Hepatocyte (in vitro differentiated cells): ENCODE data around the gene CD81. TPM values are rescaled to one million over a fixed set of nuclear protein-coding genes. Genes with fewer than 3 reads are reported as not detected.
"Not testable (repeated sequence)": the region's sequence is repeated elsewhere in the genome, so short reads cannot be mapped to it uniquely, and the experiment has no call there.

Experiments
- DNase-seq: peaks from one replicate; pipeline ENCODE4 v3.0.0-alpha.2; 2016; ENCODE audit warnings: low spot score
- H2AFZ ChIP-seq: fragments of 200-600 bp; sonication (generic); 2 replicates; pipeline ENCODE4 v1.6.0; 2016; ENCODE audit warnings: antibody characterized with exemption, mild to moderate bottlenecking
- H3K27ac ChIP-seq: fragments of 200-600 bp; sonication (generic); 2 replicates; pipeline ENCODE4 v1.5.1; 2016; ENCODE audit warnings: mild to moderate bottlenecking
- H3K27me3 ChIP-seq: fragments of 200-600 bp; sonication (generic); 2 replicates; pipeline ENCODE4 v1.6.1; 2016
- H3K36me3 ChIP-seq: fragments of 200-600 bp; sonication (generic); replicated peaks from 2 replicates; pipeline ENCODE4 v1.5.1; 2016; ENCODE audit warnings: low read depth; ENCODE audit not compliant: insufficient read depth
- H3K4me1 ChIP-seq: fragments of 200-600 bp; sonication (generic); 2 replicates; pipeline ENCODE4 v1.5.1; 2016; ENCODE audit warnings: mild to moderate bottlenecking, moderate library complexity; ENCODE audit not compliant: insufficient read depth
- H3K4me2 ChIP-seq: fragments of 200-600 bp; sonication (generic); 2 replicates; pipeline ENCODE4 v1.6.0; 2016
- H3K4me3 ChIP-seq: fragments of 200-600 bp; sonication (generic); 2 replicates; pipeline ENCODE4 v1.5.1; 2016; ENCODE audit warnings: mild to moderate bottlenecking
- H3K79me2 ChIP-seq: fragments of 200-600 bp; sonication (generic); 2 replicates; pipeline ENCODE4 v1.6.0; 2017; ENCODE audit warnings: mild to moderate bottlenecking
- H3K9me2 ChIP-seq: fragments of 200-600 bp; sonication (generic); replicated peaks from 2 replicates; pipeline ENCODE4 v1.6.0; 2017; ENCODE audit warnings: mild to moderate bottlenecking; ENCODE audit not compliant: insufficient read depth
- H3K9me3 ChIP-seq: fragments of 200-600 bp; sonication (generic); 2 replicates; pipeline ENCODE4 v1.5.1; 2016; ENCODE audit warnings: low read depth, mild to moderate bottlenecking
- H4K20me1 ChIP-seq: fragments of 200-600 bp; sonication (generic); 2 replicates; pipeline ENCODE4 v1.6.0; 2016; ENCODE audit warnings: mild to moderate bottlenecking; ENCODE audit not compliant: insufficient read depth, poor library complexity, severe bottlenecking
- EZH2 ChIP-seq: fragments of 200-600 bp; sonication (generic); IDR thresholded peaks from 2 replicates; pipeline ENCODE4 v1.6.1; 2016; ENCODE audit warnings: antibody characterized with exemption, mild to moderate bottlenecking, borderline replicate concordance
- EZH2phosphoT487 ChIP-seq: fragments of 200-600 bp; sonication (generic); IDR thresholded peaks from one replicate; pipeline ENCODE4 v1.6.1; 2018; ENCODE audit warnings: antibody characterized with exemption, mild to moderate bottlenecking, low read depth, moderate library complexity; ENCODE audit not compliant: unreplicated experiment, severe bottlenecking
- WGBS: methylation state at CpG from one replicate; pipeline ENCODE4 v1.1.6; 2016; ENCODE audit warnings: low lambda C conversion rate; ENCODE audit errors: missing lambda C conversion rate; 5-methylcytosine and 5-hydroxymethylcytosine counted together
- polyA plus RNA-seq: library from polyadenylated mRNA; unstranded; fragments of >200 nt; fragmentation: Nextera tagmentation; extraction: Ambion mirVana; gene quantifications from 2 replicates; pipeline ENCODE4 v1.2.1, GENCODE V29; 2016
- total RNA-seq: library from RNA; depleted of rRNA; stranded (reverse); fragments of >200 nt; gene quantifications from 2 replicates; pipeline ENCODE4 v1.2.3, GENCODE V29; 2014
- TF ChIP-seq, protein P1 (sequence below): fragments of 200-600 bp; sonication (generic); IDR thresholded peaks from 2 replicates; pipeline ENCODE4 v1.5.1; 2016; ENCODE audit warnings: antibody characterized with exemption, mild to moderate bottlenecking; ENCODE audit not compliant: poor library complexity

CD81 gene
- total and polyA plus RNA-seq, 2 experiments from 2014 or later, result 233 to 472 TPM

DNA sequence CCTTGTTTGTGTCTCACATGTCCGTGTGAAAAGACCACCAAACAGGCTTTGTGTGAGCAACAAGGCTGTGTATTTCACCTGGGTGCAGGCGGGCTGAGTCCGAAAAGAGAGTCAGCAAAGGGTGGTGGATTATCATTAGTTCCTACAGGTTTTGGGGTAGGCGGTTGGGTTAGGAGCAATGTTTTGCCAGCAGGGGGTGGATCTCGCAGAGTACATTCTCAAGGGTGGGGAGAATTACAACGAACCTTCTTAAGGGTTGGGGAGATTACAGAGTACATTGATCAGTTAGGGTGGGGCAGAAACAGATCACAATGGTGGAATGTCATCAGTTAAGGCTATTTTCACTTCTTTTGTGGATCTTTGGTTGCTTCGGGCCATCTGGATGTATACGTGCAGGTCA lies 38.4 kb upstream of the CD81 start:
- not testable (repeated sequence) for H3K4me2 ChIP-seq, H3K4me3 ChIP-seq, H2AFZ ChIP-seq, H3K4me1 ChIP-seq, H3K36me3 ChIP-seq, H3K9me3 ChIP-seq, H3K9me2 ChIP-seq, H3K27me3 ChIP-seq, DNase-seq, H3K79me2 ChIP-seq, H4K20me1 ChIP-seq, H3K27ac ChIP-seq
- 76% methylated on average over 8 of the region's 8 CpGs for WGBS

GRCh38 chr11:2342557-2342956 lies 34.6 kb upstream of the CD81 start:
- WGBS, result 92% methylated on average over 3 of the region's 3 CpGs
- Histone ChIP-seq H3K9me2 (no peaks in the 10 kb centered on the region), H3K4me2 (no peak overlapping the region), H3K4me3 (no peak overlapping the region), H3K36me3 (no peaks in the 10 kb centered on the region), H3K4me1 (no peaks in the 10 kb centered on the region), H3K9me3 (no peaks in the 10 kb centered on the region), H3K79me2 (no peaks in the 10 kb centered on the region), H4K20me1 (no peaks in the 10 kb centered on the region), H3K27ac (no peak overlapping the region), H3K27me3 (no peaks in the 10 kb centered on the region), H2AFZ (no peak overlapping the region)
- TF ChIP-seq EZH2 (no peak), EZH2phosphoT487 (no peak)
- TF ChIP-seq, protein P1, sequence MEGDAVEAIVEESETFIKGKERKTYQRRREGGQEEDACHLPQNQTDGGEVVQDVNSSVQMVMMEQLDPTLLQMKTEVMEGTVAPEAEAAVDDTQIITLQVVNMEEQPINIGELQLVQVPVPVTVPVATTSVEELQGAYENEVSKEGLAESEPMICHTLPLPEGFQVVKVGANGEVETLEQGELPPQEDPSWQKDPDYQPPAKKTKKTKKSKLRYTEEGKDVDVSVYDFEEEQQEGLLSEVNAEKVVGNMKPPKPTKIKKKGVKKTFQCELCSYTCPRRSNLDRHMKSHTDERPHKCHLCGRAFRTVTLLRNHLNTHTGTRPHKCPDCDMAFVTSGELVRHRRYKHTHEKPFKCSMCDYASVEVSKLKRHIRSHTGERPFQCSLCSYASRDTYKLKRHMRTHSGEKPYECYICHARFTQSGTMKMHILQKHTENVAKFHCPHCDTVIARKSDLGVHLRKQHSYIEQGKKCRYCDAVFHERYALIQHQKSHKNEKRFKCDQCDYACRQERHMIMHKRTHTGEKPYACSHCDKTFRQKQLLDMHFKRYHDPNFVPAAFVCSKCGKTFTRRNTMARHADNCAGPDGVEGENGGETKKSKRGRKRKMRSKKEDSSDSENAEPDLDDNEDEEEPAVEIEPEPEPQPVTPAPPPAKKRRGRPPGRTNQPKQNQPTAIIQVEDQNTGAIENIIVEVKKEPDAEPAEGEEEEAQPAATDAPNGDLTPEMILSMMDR, result no peak
- DNase-seq, result no peak

DNA sequence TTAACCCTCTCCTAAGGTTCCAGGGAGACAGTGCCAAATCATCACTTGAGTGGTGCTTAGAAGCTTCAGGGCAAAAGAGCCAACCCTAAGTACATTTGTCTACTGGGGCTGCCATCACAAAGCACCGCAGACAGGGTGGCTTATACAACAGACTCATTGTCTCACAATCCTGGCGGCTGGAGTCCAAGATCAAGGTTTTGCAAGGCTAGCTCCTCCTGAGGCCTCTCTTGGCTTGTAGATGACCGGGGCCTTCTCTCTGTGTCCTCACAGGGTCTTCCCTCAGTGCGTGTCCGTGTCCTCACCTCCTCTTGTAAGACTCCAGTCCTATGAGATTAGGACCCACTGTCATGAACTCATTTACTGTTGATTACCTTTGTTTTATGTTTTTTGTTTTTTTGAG lies 34.1 kb upstream of the CD81 start:
- no peak for DNase-seq
- WGBS, result 70% methylated on average over 5 of the region's 5 CpGs

GRCh38 chr11:2343502-2343901 lies 33.6 kb upstream of the CD81 start:
- no peaks in the 10 kb centered on the region for H3K27me3 ChIP-seq
- no peak for DNase-seq
- H3K4me3 ChIP-seq, result no peak overlapping the region

More for the DNA sequence above, 34.1 kb upstream of the CD81 start:
- no peak overlapping the region for H2AFZ ChIP-seq
- H4K20me1 ChIP-seq, result no peaks in the 10 kb centered on the region
- H3K4me1 ChIP-seq, result no peaks in the 10 kb centered on the region
- H3K36me3 ChIP-seq, result no peaks in the 10 kb centered on the region
- H3K27me3 ChIP-seq, result no peaks in the 10 kb centered on the region
- no peak overlapping the region for H3K27ac ChIP-seq
- H3K4me3 ChIP-seq, result no peak overlapping the region
- TF ChIP-seq EZH2 (no peak), EZH2phosphoT487 (no peak)
- TF ChIP-seq, protein P1, result no peak
- H3K9me3 ChIP-seq, result no peaks in the 10 kb centered on the region
- no peaks in the 10 kb centered on the region for H3K9me2 ChIP-seq
- no peaks in the 10 kb centered on the region for H3K79me2 ChIP-seq
- no peak overlapping the region for H3K4me2 ChIP-seq

More at GRCh38 chr11:2343502-2343901, 33.6 kb upstream of the CD81 start:
- 84% methylated on average over 4 of the region's 4 CpGs for WGBS
- H2AFZ ChIP-seq, result no peak overlapping the region
- no peaks in the 10 kb centered on the region for H3K9me2 ChIP-seq
- no peak for TF ChIP-seq EZH2
- TF ChIP-seq EZH2phosphoT487, result no peak
- TF ChIP-seq, protein P1, result no peak
- H3K4me1 ChIP-seq, result no peaks in the 10 kb centered on the region
- no peaks in the 10 kb centered on the region for H3K9me3 ChIP-seq
- H4K20me1 ChIP-seq, result no peaks in the 10 kb centered on the region
- no peaks in the 10 kb centered on the region for H3K79me2 ChIP-seq
- H3K27ac ChIP-seq, result no peak overlapping the region
- no peak overlapping the region for H3K4me2 ChIP-seq
- H3K36me3 ChIP-seq, result no peaks in the 10 kb centered on the region
